Sigmoid colon (tissue), 7 donors: ENCODE data around the gene GNL1. TPM values are rescaled to one million over a fixed set of nuclear protein-coding genes. Genes with fewer than 3 reads are reported as not detected.

Experiments
- DNase-seq: peaks from one replicate; pipeline ENCODE4 v3.0.0-alpha.2; 2019
- H3K27ac ChIP-seq, 4 donors: fragments of 200-600 bp; sonication (generic); one replicate each; pipeline ENCODE4 v1.5.1; 2016 to 2019; ENCODE audit warnings: mild to moderate bottlenecking in 1 of 4
- H3K27me3 ChIP-seq, 3 donors: fragments of 200-600 bp; sonication (generic); one replicate each; pipeline ENCODE4 v1.5.1; 2019; ENCODE audit warnings: mild to moderate bottlenecking in 1 of 3
- H3K36me3 ChIP-seq, 4 donors: fragments of 200-600 bp; sonication (generic); one replicate each; pipeline ENCODE4 v1.5.1; 2016 to 2019
- H3K4me1 ChIP-seq, 4 donors: fragments of 200-600 bp; sonication (generic); one replicate each; pipeline ENCODE4 v1.5.1; 2017 to 2019
- H3K4me3 ChIP-seq, 4 donors: fragments of 200-600 bp; sonication (generic); one replicate each; pipeline ENCODE4 v1.5.1; 2017 to 2019; ENCODE audit warnings: mild to moderate bottlenecking in 2 of 4, moderate library complexity in 1 of 4
- H3K9me3 ChIP-seq, 4 donors: fragments of 200-600 bp in 3 of 4; sonication (generic) in 3 of 4; one replicate each; pipeline versions ENCODE4 v1.5.1 to v1.6.1; 2013 to 2019
- EP300 ChIP-seq, 4 donors: sonication (generic); formaldehyde crosslinking; IDR thresholded peaks; one replicate each; pipeline ENCODE4 v1.6.1; 2017; ENCODE audit warnings: antibody characterized with exemption in 4 of 4
- POLR2A ChIP-seq, 2 donors: fragments of 450-650 bp; IDR thresholded peaks; one replicate each; pipeline ENCODE4 v1.6.1; 2016; ENCODE audit warnings: antibody characterized with exemption in 2 of 2, mild to moderate bottlenecking in 2 of 2, moderate library complexity in 2 of 2
- POLR2AphosphoS5 ChIP-seq, 4 donors: sonication (generic); formaldehyde crosslinking; IDR thresholded peaks; one replicate each; pipeline ENCODE4 v1.6.1; 2017; ENCODE audit warnings: antibody characterized with exemption in 4 of 4
- WGBS, 2 donors: extraction: QIAGEN DNeasy Blood & Tissue Kit; methylation state at CpG; one replicate each; pipeline ENCODE4 v1.1.7; 2013; 5-methylcytosine and 5-hydroxymethylcytosine counted together
- intact Hi-C: fragments of 100-400 bp; cut with DNase I; formaldehyde crosslinking; loops from one replicate; pipeline ENCODE4 v1.15.1; 2023
- polyA plus RNA-seq, 3 donors: library from polyadenylated mRNA; stranded (reverse); fragments of 200-250 nt; gene quantifications; one replicate each; pipeline ENCODE4 v1.2.3, GENCODE V29; 2013
- total RNA-seq, 4 donors: library from RNA; depleted of rRNA; stranded (reverse); fragments of >200 nt; gene quantifications; one replicate each; pipeline ENCODE4 v1.1.0, GENCODE V29; 2016
- TF ChIP-seq, protein P1 (sequence below), 4 experiments: fragments of 450-650 bp in 3 of 4; fragments of 200-600 bp in 1 of 4; IDR thresholded peaks; one replicate each; pipeline ENCODE4 v1.5.1; 2016 to 2019; ENCODE audit warnings: antibody characterized with exemption in 4 of 4, mild to moderate bottlenecking in 3 of 4, moderate library complexity in 2 of 4
- donor health status: healthy with polysubstance abuse.
- donor health status: Bipolar disorder and iron deficiency.
- donor health status: healthy.

Gene GNL1
- total and polyA plus RNA-seq, 7 donors = 27.7 to 50.6 (median 35.7) TPM

DNA sequence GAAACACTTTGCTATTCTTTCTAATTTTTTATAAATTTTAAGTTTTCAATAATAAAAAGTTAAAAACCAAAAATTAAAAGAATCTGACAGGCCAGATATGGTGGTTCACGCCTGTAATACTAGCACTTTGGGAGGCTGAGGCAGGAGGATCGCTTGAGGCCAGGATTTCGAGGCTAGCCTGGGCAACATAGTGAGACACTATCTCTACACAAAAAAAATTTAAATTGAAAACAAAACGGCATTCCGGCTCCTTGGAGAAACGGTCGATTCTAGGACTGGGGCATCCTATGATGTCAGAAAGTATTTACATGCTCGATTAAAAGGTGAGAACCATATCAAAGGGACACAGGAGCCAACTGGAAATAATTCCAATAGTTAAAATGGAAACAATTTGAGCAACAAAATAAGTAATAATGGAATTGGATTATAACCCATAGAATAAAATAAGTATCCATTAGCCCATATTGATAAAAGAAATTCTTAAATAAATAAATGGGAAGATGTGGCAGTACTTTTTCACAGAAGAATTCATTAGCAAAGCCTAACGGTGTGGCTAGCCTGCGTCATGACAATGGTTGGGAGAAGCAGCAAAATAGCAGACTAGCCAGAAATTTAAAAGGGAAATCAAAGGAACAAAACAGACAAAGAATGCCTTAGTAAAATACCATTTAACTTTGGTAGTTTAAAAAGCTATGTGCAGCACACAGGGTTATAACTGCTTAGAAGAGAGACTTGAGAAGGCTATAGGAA lies 45.7 kb downstream of the GNL1 start:
- intact Hi-C loops = no loop called here
- no peak overlapping the region for H3K4me3 ChIP-seq
- no peak for DNase-seq
- H3K36me3 ChIP-seq = no peaks in the 10 kb centered on the region
- no peaks in the 10 kb centered on the region for H3K4me1 ChIP-seq
- H3K27ac ChIP-seq = no peak overlapping the region
- H3K27me3 ChIP-seq = no peaks in the 10 kb centered on the region
- no peaks in the 10 kb centered on the region for H3K9me3 ChIP-seq
- 89 to 91% methylated on average over 10 of the region's 10 CpGs for WGBS, 2 donors
- TF ChIP-seq EP300 (IDR thresholded peaks at IDR 0.05) (no peak), POLR2A (IDR thresholded peaks at IDR 0.05) (no peak), POLR2AphosphoS5 (IDR thresholded peaks at IDR 0.05) (no peak)
- TF ChIP-seq, protein P1, sequence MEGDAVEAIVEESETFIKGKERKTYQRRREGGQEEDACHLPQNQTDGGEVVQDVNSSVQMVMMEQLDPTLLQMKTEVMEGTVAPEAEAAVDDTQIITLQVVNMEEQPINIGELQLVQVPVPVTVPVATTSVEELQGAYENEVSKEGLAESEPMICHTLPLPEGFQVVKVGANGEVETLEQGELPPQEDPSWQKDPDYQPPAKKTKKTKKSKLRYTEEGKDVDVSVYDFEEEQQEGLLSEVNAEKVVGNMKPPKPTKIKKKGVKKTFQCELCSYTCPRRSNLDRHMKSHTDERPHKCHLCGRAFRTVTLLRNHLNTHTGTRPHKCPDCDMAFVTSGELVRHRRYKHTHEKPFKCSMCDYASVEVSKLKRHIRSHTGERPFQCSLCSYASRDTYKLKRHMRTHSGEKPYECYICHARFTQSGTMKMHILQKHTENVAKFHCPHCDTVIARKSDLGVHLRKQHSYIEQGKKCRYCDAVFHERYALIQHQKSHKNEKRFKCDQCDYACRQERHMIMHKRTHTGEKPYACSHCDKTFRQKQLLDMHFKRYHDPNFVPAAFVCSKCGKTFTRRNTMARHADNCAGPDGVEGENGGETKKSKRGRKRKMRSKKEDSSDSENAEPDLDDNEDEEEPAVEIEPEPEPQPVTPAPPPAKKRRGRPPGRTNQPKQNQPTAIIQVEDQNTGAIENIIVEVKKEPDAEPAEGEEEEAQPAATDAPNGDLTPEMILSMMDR (IDR thresholded peaks at IDR 0.05) = no peak

DNA sequence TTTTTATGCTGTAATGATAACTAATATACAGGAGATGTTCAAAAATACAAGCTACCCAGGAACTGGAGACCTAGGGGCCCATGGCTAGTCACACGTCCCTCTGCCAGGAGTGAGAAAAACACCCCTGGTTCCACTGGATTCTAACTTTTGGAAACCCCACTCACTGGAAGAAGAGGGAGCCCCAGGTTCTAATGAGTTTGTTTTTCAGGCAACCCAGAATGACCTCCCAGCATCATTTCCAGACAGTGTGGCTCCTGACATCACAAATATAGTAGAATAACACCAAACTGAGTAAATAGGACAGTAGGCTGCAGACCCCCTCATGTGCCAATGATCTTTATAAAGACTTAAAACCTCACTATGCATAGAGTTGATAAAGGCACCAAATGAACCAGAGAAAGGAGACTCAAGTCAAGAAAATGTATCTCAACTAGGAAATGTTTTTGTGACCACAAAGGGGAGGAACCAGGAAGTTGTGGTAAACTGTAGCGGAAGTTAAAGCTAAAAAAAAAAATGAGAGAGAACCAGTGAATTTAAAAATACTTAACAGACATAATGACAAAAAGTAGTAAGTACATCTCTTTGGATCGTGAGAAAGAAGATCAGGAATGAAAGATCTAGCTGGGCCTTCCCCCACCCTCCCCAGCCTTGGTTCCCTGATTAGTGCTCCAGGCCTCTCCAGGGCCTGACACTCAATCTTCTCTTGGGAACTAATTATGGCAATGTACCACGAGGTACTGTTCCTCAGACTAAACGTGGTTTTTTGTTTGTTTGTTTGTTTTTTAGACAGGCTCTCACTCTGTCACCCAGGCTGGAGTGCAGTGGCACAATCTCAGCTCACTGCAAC lies 47.2 kb downstream of the GNL1 start:
- no peak for TF ChIP-seq POLR2A (IDR thresholded peaks at IDR 0.05)
- TF ChIP-seq, protein P1 (IDR thresholded peaks at IDR 0.05) = no peak
- TF ChIP-seq POLR2AphosphoS5 (IDR thresholded peaks at IDR 0.05) = no peak
- TF ChIP-seq EP300 (IDR thresholded peaks at IDR 0.05) = no peak
- intact Hi-C loops = no loop called here
- no peaks in the 10 kb centered on the region for H3K4me1 ChIP-seq
- DNase-seq = no peak
- H3K27ac ChIP-seq = peak overlapping the region; percentile 18 to 46 (median 37)
- H3K9me3 ChIP-seq = no peaks in the 10 kb centered on the region
- H3K27me3 ChIP-seq = no peaks in the 10 kb centered on the region
- no peak overlapping the region for H3K4me3 ChIP-seq
- WGBS, 2 donors = 24 to 47% methylated on average over 5 of the region's 5 CpGs
- no peaks in the 10 kb centered on the region for H3K36me3 ChIP-seq

DNA sequence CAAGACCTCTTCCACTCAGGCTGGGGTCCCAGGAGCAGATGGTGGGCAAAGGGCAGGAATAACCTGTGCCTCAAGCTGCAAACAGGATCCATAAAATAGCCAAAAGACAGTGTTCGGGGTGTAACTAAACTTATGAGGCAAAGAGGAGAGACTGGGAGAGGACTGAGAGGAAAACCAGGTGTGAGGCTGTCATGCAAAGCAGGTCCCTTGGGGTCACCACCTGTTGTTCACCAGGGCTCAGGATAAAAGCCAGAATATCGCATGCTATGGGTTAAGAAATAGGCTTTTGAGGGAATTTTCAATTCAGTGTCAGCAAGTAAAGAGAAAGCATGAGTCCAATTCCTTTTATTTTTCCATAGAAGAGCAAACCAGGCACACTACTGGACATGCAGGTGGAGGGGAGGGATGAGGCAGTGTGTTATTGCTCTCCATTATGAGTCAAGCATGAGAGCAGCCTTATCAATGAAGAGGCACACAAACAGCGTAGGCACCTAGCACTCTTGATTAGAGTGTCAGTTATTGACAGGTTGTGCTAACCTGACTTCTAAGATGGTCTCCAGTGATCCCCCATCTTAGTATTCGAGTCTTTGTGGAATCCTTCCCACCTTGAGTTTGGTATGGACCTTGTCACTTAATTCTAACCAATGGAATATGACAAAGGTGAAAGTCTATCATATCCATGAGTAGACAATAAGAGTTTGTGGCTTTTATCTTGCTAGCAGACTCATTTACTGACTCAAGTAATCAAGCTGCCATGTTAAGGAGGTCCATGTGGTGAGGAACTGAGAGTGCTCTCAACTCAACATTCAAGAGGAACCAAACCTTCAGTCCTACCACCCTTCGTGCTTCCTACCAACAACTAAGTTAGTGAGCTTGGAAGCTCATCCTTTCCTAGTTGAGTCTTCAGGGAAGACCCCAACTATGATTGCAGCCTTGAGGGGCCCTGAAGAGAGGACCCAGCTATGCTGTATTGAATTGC lies 48.2 kb downstream of the GNL1 start:
- Histone ChIP-seq H3K27ac (peak overlapping the region in 1 of 4 donors; percentile 18), H3K27me3 (no peaks in the 10 kb centered on the region), H3K36me3 (no peaks in the 10 kb centered on the region), H3K9me3 (no peaks in the 10 kb centered on the region), H3K4me1 (no peaks in the 10 kb centered on the region), H3K4me3 (no peak overlapping the region)
- intact Hi-C loops = no loop called here
- DNase-seq = no peak
- 73 to 89% methylated on average over 5 of the region's 5 CpGs for WGBS, 2 donors
- TF ChIP-seq EP300 (IDR thresholded peaks at IDR 0.05) = no peak
- TF ChIP-seq, protein P1 (IDR thresholded peaks at IDR 0.05) = no peak
- no peak for TF ChIP-seq POLR2AphosphoS5 (IDR thresholded peaks at IDR 0.05)
- TF ChIP-seq POLR2A (IDR thresholded peaks at IDR 0.05) = no peak
